PFSK-1 (cell line): ENCODE data around the gene VWA3B.

Experiments used
- FOXP2 ChIP-seq: optimal IDR thresholded peaks from 2 replicates; pipeline ENCODE3; 2011; ENCODE audit warnings: borderline replicate concordance, control low read depth, inconsistent platforms; ENCODE audit not compliant: insufficient read depth; ENCODE audit errors: extremely low read length, extremely low read depth
- POLR2AphosphoS5 ChIP-seq: IDR thresholded peaks from 2 replicates; pipeline ENCODE4 v1.6.1; 2012; ENCODE audit warnings: low read depth, mild to moderate bottlenecking, control low read depth, low read length, moderate library complexity
- SIN3A ChIP-seq: IDR thresholded peaks from 2 replicates; pipeline ENCODE4 v1.6.1; 2012; ENCODE audit warnings: mild to moderate bottlenecking, low read length, moderate library complexity, borderline replicate concordance; ENCODE audit not compliant: insufficient read depth
- TAF1 ChIP-seq: IDR thresholded peaks from 2 replicates; pipeline ENCODE4 v1.6.1; 2012; ENCODE audit warnings: low read length, control low read depth, borderline replicate concordance; ENCODE audit not compliant: insufficient read depth
- TF ChIP-seq, protein P1 (sequence below), 2 experiments: IDR thresholded peaks; 2 replicates each; pipeline versions ENCODE4 v1.6.1 to v1.8.0; 2011 to 2012; ENCODE audit warnings: low read depth in 2 of 2, low read length in 2 of 2, control low read depth in 1 of 2, inconsistent platforms in 1 of 2, mild to moderate bottlenecking in 1 of 2, moderate library complexity in 1 of 2; ENCODE audit not compliant: insufficient read depth in 1 of 2

- TF ChIP-seq TAF1 (no peak), POLR2AphosphoS5 (no peak), SIN3A (no peak), FOXP2 (no peak)
- TF ChIP-seq, protein P1, sequence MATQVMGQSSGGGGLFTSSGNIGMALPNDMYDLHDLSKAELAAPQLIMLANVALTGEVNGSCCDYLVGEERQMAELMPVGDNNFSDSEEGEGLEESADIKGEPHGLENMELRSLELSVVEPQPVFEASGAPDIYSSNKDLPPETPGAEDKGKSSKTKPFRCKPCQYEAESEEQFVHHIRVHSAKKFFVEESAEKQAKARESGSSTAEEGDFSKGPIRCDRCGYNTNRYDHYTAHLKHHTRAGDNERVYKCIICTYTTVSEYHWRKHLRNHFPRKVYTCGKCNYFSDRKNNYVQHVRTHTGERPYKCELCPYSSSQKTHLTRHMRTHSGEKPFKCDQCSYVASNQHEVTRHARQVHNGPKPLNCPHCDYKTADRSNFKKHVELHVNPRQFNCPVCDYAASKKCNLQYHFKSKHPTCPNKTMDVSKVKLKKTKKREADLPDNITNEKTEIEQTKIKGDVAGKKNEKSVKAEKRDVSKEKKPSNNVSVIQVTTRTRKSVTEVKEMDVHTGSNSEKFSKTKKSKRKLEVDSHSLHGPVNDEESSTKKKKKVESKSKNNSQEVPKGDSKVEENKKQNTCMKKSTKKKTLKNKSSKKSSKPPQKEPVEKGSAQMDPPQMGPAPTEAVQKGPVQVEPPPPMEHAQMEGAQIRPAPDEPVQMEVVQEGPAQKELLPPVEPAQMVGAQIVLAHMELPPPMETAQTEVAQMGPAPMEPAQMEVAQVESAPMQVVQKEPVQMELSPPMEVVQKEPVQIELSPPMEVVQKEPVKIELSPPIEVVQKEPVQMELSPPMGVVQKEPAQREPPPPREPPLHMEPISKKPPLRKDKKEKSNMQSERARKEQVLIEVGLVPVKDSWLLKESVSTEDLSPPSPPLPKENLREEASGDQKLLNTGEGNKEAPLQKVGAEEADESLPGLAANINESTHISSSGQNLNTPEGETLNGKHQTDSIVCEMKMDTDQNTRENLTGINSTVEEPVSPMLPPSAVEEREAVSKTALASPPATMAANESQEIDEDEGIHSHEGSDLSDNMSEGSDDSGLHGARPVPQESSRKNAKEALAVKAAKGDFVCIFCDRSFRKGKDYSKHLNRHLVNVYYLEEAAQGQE (IDR thresholded peaks at IDR 0.05; ENCODE audit: insufficient read depth in 1 of 2, low read depth in 2 of 2, low read length in 2 of 2), result no peak
These were observed 21.1 kb downstream of the VWA3B start for GRCh38 chr2:98108110-98108509.
